Dermis blood vessel endothelial cell (primary cell): ENCODE data around the gene CYB5D1. TPM values are rescaled to one million over a fixed set of nuclear protein-coding genes. Genes with fewer than 3 reads are reported as not detected.
"Not testable (repeated sequence)": the region's sequence is repeated elsewhere in the genome, so short reads cannot be mapped to it uniquely, and the experiment has no call there.

Source experiments
- DNase-seq: peaks from one replicate; pipeline ENCODE4 v3.0.0; 2010
- total RNA-seq: library from RNA; depleted of rRNA; stranded (reverse); fragments of >200 nt; gene quantifications from 2 replicates; pipeline ENCODE4 v1.2.3, GENCODE V29; 2014

Gene CYB5D1
- total RNA-seq, 1 donor from 2014 or later = 15.1 TPM

DNA sequence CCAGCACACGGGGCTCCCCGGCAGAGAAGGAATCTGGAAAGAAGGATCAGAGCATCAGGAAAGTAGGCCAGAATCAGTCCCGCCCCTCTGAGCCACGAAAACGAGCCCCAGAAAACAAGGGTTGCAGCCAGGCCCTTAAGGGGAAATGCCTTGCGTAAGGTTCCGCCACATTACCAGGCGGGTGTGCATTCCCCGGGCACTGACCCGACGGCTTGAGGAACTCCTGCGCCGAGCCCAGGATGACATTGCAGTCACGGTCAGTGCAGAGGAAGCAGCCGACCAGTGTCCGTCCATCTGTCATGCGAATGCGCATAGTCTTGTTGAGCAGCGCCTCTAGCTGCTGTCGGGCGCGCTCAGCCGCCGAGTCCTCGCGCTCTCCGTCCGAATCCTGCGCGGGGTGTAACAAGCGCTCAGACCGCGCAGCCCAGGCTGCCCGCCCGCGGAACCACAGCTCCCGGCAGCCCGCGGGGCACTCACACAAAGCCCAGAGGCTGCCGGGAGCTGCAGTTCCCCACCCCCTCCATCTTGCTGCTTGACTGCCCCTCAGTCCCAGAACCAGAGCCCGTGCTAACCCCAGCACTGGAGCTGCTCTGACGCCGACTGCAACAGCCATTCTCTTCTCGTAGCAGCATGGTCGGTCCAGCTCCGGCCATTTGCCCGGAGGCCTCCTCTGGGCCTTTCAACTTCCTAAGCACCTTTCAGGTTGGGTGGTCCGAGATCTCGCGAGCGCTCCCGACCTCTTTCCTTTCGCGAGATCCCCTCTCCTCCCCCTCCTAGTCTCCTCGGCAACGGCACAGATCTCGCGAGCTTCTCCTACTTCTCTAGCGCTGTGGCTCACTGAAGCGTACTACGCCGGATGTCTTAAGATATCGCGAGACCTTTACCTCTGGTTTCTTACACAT is 741 bp upstream of the CYB5D1 start, which contains the start of gene NAA38:
Gene NAA38, minus strand, starts transcription at position 749 of the 902 bp plus-strand sequence. Its CDS starts 96 bp downstream, at position 653.
- DNase-seq = peak; percentile 99

DNA sequence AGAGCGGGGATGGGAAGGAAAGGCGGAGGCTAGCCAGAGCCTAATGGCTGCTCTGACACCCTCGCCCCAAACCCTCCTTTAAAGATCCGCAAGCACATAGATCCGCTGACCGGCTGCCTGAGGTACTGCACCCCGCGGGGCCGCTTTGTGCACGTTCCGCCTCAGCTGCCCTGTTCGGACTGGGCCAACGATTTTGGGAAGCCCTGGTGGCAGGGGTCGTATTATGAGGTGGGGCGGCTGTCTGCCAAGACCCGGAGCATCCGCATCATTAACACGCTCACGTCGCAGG is 663 bp downstream of the CYB5D1 start:
- DNase-seq = peak; percentile 75

DNA sequence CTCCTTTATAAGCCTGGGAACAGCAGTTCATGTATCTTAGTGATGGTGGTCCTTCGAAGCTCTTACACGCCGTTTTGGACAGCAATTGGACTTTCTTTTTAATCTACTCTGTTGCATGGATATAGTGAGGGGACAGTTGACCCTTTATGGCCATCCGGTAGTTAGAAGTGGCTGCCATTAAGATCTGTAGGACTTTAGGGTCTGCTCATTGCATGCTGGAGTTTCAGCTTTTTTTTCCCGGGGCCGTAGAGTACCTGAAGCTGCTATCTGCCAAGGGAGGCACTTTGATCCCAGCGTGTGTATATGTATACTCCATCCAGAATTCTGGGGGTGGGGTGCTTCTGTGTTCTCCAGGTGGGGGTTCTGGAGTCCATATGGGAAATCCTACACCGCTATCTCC is 1.2 kb downstream of the CYB5D1 start:
- DNase-seq = no peak

DNA sequence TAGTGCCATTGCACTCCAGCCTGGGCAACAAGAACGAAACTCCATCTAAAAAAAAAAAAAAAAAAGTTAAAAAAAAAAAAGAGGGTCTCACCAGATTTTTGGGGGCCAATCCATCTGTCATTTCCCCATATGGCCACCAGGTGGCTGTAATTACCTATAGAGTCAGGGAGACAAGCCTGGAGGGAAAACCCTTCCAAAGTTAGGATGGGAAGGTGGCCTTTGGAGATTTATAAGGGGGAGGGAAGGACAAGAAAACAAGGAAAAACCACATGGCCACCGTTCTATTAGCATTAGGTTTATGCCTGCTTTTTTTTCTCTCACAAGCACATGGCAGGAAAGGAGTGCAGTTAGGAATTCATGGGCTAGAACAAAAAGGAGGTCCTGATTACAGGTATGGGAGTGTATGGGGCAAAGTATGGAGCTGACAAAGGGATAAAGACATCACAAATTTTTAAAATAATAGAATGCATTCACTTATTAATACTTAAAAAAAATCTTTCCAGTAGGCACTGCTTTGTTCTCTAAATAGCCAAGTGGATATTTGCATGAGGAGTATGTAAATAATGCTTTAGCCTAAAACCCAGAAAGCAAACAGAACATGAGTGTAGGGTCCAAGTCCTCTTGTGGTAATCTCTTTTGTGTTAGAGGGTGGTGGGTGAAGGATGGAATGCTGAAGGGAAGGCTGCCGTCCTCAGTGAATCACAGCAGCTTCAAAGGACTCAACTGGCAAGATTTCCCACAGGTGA is 5.1 kb downstream of the CYB5D1 start:
- DNase-seq = peak; percentile 70

DNA sequence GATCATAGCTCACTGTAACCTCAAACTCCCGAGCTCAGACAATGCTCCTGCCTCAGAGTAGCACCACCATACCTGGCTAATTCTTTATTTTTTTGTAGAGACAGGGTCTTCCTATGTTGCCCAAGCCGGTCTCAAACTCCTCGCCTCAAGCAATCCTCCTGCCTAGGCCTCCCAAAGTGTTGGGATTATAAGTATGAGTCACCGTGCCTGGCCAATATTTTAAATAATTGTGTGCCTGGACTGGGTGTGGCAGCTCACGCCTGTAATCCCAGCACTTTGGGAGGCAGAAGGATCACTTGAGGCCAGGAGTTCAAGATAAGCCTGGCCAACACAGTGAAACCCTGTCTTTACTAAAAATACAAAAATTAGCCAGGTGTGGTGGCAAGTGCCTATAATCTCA is 6.6 kb downstream of the CYB5D1 start:
- DNase-seq = not testable (repeated sequence)

DNA sequence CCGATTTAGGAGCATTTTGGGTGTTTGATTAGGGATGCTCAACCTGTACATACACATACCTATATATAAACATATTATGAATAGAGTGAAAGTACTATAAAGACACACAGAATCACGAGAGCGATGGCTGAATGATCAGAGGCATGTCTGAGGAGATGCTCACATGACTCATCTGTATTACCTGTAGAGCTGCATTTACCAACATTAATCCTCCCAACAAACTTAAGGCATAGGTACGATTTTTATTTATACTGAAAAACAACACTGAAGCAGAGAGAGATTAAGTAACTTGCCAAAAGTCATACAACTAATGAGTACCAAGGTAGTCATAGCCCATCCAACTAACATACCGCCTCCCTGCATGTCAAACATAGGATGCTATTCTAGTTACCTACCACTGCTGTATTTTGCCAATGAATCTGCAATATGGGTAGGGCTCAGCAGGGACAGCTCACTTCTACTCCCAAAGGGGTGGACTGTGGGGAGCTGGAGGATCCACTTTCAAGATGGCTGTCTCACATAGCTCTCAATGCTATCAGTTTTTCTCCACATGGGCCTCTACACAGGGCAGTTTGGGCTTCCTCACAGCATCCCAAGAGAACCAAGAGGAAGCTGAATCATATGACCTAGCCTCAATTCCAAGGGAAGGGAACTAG is 7.3 kb downstream of the CYB5D1 start:
- DNase-seq = peak; percentile 31

DNA sequence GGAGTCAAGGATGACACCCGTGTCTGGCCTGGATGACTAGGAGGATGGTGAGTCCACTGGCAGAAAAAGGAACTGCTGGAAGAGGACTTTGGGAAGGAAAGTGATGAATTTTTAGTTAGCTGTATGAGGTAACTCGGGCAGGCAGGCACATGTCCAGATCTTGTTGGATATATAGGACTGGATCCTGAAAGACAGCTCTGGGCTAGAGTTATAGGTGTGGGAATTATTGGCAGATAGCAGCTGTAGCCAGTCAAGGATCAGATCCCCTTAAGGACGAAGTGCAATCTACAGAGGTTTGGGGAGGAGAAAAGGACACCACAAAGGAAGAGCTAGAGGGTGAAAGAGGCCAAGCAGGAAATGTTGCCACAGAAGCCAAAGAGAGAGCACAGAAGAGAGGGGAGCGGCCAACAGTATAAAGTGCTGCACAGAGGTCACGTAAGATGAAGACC is 10.1 kb downstream of the CYB5D1 start:
- no peak for DNase-seq

DNA sequence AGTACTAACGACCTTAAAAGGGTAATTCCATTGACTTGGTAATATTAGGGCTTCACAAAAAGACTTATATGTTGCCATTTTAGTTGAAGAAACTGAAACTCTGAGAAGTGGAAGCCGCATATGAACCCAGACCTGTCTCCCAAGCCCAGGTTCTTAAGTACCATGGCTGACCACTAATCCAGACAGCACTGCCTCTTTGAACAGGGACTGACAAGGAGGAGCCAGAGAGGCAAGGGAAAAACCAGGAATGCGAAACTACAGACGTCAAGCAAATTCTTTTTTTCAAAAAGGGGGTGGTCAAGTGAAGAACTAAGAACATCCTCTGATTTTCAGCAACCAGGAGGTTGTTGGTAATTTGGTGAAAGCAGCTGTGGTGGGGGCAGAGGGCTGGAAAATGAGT is 15.2 kb downstream of the CYB5D1 start:
- DNase-seq = no peak

DNA sequence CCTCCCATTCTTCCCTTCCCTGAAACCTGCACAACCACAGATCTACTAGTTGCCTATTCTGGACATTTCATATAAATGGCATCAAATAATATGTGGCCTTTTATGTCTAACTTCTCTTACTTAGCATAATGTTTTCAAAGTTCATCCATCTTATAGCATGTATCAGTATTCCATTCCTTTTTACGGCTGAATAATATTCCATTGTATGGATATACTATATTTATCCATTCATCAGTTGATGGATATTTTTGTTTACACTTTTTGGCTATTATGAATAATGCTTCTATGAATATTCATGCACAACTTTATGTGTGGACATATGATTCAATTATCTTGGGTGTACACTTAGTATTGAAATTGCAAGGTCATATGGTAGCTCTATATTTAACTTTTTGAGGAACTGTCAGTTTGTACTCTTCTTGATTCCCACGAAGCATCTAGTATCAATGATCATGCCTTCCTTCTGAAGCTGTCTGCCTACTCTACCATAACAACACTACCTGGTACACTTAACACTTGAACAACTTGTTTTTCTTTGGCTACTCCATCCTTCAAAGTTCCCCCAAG is 18.1 kb downstream of the CYB5D1 start:
- DNase-seq = no peak

DNA sequence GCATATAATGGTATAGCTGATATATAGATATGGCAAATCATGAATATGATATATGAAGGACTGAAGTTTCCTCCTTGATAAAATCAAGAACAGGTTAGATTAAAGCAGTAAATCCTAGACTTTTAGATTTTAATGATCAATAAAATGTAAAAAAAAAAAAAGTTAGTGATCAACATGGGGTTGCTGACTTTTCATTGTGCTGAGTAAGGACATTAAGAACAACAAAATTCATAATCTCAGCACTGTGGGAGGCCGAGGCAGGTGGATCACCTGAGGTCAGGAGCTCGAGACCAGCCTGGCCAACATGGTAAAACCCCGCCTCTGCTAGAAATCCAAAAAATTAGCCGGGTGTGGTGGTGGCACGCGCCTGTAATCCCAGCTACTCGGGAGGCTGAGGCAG is 20.4 kb downstream of the CYB5D1 start:
- DNase-seq = no peak

DNA sequence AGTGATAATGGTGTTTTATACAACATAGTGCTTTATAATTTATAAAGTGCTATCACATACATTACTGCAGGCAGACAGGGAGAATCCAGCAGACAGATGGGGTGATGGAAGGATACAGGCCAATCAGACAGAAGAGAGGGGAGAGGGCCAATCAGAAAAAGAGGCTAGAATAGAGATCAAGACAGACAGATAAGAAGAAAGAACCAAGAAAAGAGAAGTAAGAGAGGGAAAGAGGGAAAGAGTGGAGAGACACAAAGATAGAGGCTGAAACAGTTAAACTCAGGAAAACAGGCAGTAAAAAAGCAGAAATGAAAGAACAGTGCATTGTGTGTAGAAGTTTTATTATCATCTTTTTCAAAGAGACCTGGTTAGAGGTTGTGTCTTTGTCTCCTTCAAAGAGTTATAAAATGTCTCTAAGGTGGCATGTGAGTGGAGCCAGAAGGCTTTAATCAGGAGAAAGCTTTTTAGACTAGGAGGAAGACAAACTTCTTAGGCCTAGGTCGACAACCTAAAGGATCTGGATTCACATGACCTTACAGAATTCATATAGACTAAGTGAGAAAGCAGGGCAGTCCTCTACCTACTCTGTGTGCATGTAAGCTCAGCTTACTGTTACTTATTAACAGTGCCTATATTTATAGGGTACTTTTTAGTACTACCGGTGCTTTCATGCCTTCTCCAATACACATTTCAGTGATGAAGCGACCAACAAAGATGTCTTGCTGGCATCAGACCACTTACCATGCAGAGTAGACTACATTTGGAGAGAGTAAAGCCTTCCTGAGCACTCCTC is 22.5 kb downstream of the CYB5D1 start:
- DNase-seq = no peak

DNA sequence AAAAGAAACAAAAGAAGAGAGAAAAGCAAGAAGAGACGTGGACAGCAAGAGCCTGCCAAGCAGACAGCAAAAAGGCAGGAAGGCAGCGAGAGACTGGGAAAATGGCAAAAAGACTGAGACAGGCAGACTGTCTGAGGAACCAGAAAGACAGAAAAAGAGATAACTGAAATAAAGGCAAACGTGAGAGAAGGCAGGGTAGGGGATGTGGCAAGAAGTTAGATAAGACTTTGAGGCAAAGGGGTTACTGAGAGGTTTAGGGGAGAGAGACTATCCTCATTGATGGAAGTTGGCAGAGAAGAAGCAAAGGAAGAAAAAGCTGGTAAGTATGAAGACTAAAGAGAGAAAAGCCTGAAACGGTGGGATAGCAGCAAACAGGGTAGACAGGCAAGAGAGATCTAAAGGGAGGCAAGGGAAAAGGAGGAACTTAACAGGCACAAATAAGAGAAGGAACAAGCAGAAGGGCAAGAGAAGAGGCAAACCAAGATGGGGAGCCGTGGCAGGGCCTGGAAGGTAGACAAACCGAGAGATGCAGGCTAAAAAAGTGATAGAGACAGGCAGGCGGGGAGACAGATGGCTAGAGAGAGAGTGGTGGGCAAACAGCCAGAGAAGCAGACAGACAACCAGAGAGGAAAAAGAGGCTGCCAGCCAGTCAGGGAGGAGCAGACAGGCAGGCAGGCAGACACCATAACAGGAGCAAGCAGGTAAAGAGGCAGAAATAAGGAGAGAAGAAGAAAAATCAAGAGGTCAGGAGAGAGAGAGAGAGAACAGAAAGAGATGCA is 23.7 kb downstream of the CYB5D1 start:
- no peak for DNase-seq

DNA sequence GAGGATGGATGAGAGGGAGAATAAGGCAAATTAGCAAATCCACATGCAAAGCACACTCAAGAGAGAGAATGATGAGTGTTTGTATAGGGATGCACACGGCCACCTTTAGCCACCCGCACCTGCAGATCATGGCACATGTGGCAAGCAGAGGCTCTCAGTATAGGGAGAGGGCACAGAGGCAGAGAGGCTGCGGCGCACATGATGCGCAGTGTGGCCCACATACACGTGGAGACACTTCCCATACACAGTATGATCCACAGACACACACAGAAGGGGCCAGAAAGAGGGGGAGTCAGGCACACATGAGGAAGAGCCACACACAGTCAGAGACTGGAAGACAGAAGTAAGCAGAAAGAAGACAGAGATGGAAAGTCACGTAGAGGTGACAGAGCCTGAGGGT is 24.3 kb downstream of the CYB5D1 start:
- DNase-seq = no peak

DNA sequence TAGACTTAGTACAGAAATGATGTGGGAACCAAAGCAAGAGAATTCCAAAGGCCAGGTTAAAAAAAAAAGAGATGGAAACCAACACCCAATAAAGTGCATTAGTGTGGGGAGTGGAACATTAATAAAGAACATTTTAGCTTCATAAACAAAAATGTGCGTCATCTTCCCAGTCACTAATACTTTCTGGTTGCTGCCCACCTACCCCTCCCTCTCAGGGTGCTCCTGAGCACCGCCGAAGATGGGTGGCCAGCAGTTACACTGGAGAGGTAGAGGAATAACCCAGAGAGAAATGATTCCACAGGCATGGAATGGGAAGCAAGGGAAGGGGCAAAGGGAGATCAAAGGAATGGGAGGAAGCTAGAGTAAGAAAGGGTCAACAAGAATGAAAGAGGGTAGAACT is 24.8 kb downstream of the CYB5D1 start:
- DNase-seq = no peak

DNA sequence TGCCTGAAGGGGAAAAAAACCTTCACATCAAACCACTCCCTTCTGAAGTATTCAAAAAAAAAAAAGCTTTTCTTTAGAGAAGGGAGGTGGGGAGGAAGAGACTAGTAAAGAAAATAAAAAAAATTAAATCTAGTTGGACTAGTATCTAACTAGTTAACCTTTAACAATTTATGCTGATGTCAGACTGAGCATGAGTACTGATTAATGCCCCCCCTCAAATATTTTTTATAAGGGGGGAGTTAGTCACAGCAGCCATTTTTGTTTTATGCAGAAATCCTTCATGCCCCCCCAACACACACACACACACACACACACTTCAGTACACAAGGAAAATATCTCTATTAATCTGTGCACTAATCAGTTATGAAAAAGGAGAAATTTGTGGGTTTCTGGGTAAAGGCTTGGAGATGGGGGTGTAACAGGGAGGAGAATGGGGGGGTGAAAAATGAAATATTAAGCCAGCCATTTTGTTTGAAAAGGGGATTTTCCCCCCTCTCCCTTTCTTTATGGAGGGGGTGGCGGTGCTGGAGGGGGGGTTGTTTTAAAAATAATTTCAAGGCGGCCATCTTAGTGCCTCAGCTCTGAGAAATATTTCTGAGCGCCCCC is 26.1 kb downstream of the CYB5D1 start:
- peak; percentile 35 for DNase-seq

DNA sequence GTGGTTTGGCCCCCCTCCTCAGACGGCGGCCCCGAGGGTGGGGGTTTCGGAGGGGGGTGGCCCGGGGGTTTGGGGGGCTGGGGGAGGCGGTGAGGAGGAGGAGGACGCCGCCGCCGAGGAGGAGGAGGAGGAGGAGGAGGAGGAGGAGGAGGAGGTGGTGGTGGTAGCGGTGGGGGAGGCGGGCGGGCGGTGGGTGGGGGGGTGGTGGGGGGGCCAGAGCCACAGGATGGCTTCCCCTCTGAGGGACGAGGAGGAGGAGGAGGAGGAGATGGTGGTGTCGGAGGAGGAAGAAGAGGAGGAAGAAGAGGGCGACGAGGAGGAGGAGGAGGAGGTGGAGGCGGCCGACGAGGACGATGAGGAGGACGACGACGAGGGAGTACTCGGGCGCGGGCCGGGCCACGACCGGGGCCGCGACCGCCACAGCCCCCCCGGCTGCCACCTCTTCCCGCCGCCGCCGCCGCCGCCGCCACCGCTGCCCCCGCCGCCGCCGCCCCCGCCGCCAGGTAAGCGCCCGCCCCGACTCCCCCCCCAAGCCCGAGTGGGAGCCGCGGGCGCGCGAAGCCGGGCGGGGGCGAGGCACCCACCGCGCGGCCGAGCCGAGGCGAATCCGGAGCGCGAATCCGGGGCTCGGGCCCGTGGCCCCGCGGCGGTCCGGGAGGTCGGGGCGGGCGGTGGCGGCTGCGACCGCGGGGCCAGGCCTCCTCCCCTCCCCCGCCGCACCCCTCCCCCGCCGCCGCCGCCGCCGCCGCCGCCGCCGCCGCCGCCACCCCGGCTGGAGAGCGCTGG is 27.0 kb downstream of the CYB5D1 start:
- peak; percentile 9 for DNase-seq

DNA sequence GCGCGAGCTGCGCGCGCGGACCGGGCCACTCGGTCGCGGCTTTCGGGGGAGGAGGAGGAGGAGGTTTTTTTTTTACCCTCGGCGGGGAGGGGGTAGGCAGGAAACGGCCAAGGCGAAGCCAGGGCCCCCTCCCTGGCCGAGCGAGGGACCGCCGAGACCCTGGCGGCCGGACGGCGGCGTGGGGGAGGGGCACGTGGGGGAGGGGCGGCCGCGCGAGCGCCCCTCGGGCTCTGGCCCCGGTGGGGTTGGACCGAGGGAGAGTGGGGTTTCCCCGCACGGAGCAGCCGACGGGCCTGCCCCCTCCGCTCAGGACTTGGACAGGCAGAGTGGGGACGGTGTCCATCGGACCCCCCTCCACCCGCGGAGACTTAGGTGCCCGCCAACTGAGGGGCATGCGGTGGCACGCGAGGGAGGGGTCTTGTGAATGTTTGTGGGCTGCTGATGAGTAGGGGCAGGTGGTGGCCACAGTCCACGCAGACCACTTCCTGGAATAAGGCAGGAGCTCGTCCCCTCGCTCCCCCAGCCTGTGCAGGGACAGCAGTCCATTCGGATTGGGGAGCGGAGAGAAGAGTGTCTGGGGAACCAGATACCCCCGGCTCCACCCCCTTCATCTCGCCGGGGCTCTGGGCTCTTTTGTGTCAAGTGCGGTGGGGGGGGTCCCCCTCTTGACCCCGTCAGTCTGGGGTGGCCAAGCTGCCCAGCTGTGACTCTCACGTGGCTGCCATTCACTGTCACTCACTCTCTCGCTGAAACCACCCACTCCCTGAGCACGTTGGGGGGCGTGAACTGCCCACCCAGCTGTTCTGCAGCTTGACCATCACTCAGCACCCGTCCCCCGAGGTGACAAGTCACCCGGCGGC is 27.8 kb downstream of the CYB5D1 start:
- DNase-seq = peak; percentile 43

DNA sequence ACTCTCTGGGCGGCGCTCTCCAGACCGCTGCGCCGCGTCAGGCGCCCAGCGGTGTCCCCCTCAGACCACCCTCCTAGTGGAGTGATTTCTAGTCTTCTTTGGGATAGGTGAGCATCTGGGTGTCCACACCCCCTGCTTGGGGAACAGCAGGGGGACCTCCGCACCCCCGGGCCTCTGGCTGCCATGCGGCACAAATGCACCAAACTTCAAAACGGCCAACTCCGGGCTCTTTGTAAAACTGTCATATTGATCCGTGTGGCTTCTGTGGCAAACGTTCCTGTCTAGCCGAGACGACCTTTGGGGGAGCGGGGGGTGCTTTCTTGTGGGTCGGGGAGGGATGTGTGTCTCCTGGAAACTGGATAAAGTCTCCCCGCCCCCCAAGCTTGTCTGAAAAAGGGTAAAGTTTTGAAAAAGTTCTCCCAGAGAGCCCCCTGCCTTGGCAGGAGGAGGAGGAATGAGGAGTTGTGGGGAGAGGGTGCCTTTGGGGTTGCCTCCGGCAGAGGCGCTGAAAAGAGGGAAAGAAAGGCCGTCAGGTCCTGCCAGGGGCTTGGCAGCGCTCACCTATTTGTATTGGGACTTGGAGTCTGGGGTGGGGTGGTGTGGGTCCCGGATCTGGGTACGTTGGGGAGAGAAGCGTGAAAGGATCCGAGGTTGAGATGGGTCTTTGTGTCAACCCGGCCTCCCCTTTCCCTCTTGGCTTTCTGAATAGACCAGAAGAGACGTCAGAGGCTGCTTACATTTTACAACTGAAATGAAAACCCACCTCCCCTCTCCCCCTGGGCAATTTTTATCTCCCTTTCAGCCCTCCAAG is 28.6 kb downstream of the CYB5D1 start:
- peak; percentile 48 for DNase-seq
